RWPE2 (cell line): ENCODE data around the gene ALKBH4.
"Not testable (repeated sequence)": the region's sequence is repeated elsewhere in the genome, so short reads cannot be mapped to it uniquely, and the experiment has no call there.

ENCODE experiments used
- ATAC-seq: fragments of 200-7000 bp; cut with Tn5 transposase; 3 replicates; pipeline ENCODE4 v1.9.1; 2021; ENCODE audit warnings: low read depth
- DNase-seq: peaks from one replicate; pipeline ENCODE4 v3.0.0-alpha.2; 2020; ENCODE audit warnings: low spot score
- H3K27ac ChIP-seq: fragments of 450-650 bp; 2 replicates; pipeline ENCODE4 v1.5.1; 2017; ENCODE audit warnings: mild to moderate bottlenecking; ENCODE audit not compliant: poor library complexity, severe bottlenecking
- H3K27me3 ChIP-seq: fragments of 250-450 bp; sonication (Bioruptor Pico); 2 replicates; pipeline ENCODE4 v1.5.1; 2021; ENCODE audit warnings: mild to moderate bottlenecking, moderate library complexity; ENCODE audit not compliant: insufficient read depth, poor library complexity, severe bottlenecking
- H3K36me3 ChIP-seq: fragments of 250-450 bp; sonication (Bioruptor Pico); 2 replicates; pipeline ENCODE4 v1.5.1; 2020; ENCODE audit warnings: low read depth, mild to moderate bottlenecking, moderate library complexity
- H3K4me1 ChIP-seq: fragments of 250-450 bp; sonication (Bioruptor Pico); 2 replicates; pipeline ENCODE4 v1.5.1; 2021; ENCODE audit warnings: mild to moderate bottlenecking, moderate library complexity; ENCODE audit not compliant: insufficient read depth, poor library complexity, severe bottlenecking
- H3K4me3 ChIP-seq: fragments of 250-450 bp; sonication (Bioruptor Pico); 2 replicates; pipeline ENCODE4 v1.5.1; 2021; ENCODE audit warnings: mild to moderate bottlenecking, moderate library complexity; ENCODE audit not compliant: severe bottlenecking
- H3K9me3 ChIP-seq: fragments of 250-450 bp; sonication (Bioruptor Pico); 2 replicates; pipeline ENCODE4 v1.5.1; 2021; ENCODE audit warnings: mild to moderate bottlenecking, moderate library complexity; ENCODE audit not compliant: severe bottlenecking
- CTCF ChIP-seq: fragments of 450-650 bp; IDR thresholded peaks from one replicate; pipeline ENCODE4 v1.5.1; 2017; ENCODE audit warnings: mild to moderate bottlenecking, moderate library complexity; ENCODE audit not compliant: poor library complexity, severe bottlenecking

The ALKBH4 gene

GRCh38 chr7:102474736-102475435, 10.2 kb upstream of the ALKBH4 start:
- H3K9me3 ChIP-seq, H3K27me3 ChIP-seq, H3K27ac ChIP-seq, ATAC-seq, H3K4me1 ChIP-seq, H3K4me3 ChIP-seq: not testable (repeated sequence)
- H3K36me3 ChIP-seq: peaks cover 16% of the 10 kb centered on the region
- DNase-seq: peak; percentile 11

- not testable (repeated sequence) for H3K4me1 ChIP-seq, H3K4me3 ChIP-seq, H3K9me3 ChIP-seq, H3K27me3 ChIP-seq, H3K27ac ChIP-seq, ATAC-seq
- H3K36me3 ChIP-seq: peaks cover 19% of the 10 kb centered on the region
- DNase-seq: peak; percentile 24
Measured at GRCh38 chr7:102474116-102474515, 9.5 kb upstream of the ALKBH4 start.

GRCh38 chr7:102473271-102473991, 8.8 kb upstream of the ALKBH4 start:
- H3K27ac ChIP-seq: no peak overlapping the region
- H3K4me1 ChIP-seq: no peaks in the 10 kb centered on the region
- no peak overlapping the region for H3K4me3 ChIP-seq
- TF ChIP-seq CTCF: no peak
- H3K9me3 ChIP-seq: no peaks in the 10 kb centered on the region
- peaks cover 19% of the 10 kb centered on the region for H3K36me3 ChIP-seq
- no peak for ATAC-seq
- peak; percentile 53 for DNase-seq
- H3K27me3 ChIP-seq: no peaks in the 10 kb centered on the region

GRCh38 chr7:102472126-102473041, 7.7 kb upstream of the ALKBH4 start:
- DNase-seq: peak; percentile 59
- Histone ChIP-seq H3K36me3 (peaks cover 19% of the 10 kb centered on the region), H3K4me1 (no peaks in the 10 kb centered on the region), H3K27ac (no peak overlapping the region), H3K9me3 (no peaks in the 10 kb centered on the region), H3K27me3 (no peaks in the 10 kb centered on the region), H3K4me3 (no peak overlapping the region)
- ATAC-seq: peak; percentile 5; the same call in 1 of the 3 replicates
- TF ChIP-seq CTCF: no peak

GRCh38 chr7:102471791-102472125, 7.1 kb upstream of the ALKBH4 start:
- peaks cover 19% of the 10 kb centered on the region for H3K36me3 ChIP-seq
- ATAC-seq: no peak
- no peak overlapping the region for H3K4me3 ChIP-seq
- H3K27me3 ChIP-seq: no peaks in the 10 kb centered on the region
- H3K27ac ChIP-seq: no peak overlapping the region
- DNase-seq: no peak
- no peaks in the 10 kb centered on the region for H3K4me1 ChIP-seq
- TF ChIP-seq CTCF: no peak
- no peaks in the 10 kb centered on the region for H3K9me3 ChIP-seq
